ENCODE measurements around the gene CACNA1E.

- TF ChIP-seq CTCF (conservative IDR thresholded peaks at IDR 0.05; ENCODE audit: low read length), result peak; percentile 70
- TF ChIP-seq EZH2phosphoT487 (IDR thresholded peaks at IDR 0.05; ENCODE audit: borderline replicate concordance, low read depth, low read length), result no peak
Observed at GRCh38 chr1:181676269-181676668, 193.0 kb downstream of the CACNA1E start.

Data from OCI-LY7 (cell line).